ENCODE data around the gene SH3BP4.

The SH3BP4 gene

DNA sequence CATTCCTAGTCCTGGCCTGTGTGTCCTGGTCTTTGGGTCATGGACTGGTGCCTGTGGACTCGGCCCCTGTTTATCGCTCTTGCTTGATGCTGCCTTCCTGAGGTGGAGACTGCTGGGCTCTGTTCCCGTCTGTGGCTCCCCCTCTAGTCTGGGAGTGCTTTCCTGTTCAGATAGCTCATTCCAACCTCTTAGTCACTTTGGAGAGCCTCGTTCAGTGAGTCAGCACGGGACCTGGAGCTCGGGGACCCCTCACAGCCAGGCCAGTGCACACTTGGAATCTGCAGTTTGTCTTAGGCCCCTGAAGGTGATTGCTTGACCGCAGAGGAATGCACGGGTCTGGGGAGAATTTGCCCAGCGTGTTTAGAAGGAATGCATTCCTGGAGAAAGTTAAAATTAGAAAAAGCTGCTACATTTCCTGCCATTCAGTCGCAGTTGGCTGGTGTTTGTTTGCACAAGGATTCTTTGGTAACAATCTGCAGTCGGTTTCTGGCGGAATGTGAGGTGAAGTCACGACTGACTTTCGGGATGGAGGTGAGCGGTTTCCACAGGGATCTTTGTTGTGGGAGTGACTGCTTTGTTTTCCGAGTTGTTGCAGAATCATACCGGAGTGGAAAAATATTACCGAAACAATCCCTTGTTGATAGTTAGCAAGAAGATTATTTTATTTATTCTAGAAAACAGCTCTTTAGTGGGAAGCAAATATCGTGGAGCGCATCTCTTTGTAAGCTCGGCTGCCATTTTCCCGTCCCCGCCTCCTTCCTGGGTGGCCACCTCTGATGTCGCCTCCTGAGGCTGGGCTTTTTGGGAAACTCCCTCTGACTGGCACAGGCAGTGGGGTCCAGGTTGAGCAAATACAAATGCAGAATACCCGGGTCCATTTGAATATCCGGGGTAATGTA is 29.6 kb downstream of the SH3BP4 start:
- peak overlapping the region; percentile 74 for H3K27ac ChIP-seq (ENCODE audit: low read depth, low read length)
- no peak overlapping the region for H3K9ac ChIP-seq (ENCODE audit: low read length in 5 of 5)
- peaks cover 0 to 3% (median 0%) of the 10 kb centered on the region in 5 donors for H3K36me3 ChIP-seq (ENCODE audit: control insufficient read depth in 5 of 5, insufficient read depth in 5 of 5, low read length in 5 of 5)
- H3K27me3 ChIP-seq (ENCODE audit: control insufficient read depth in 5 of 5, insufficient read depth in 4 of 5, low read length in 5 of 5): no peaks in the 10 kb centered on the region
- H3K4me1 ChIP-seq (ENCODE audit: control insufficient read depth in 5 of 5, insufficient read depth in 5 of 5, low read length in 5 of 5): peaks cover 6 to 76% (median 37%) of the 10 kb centered on the region in 5 donors
- H3K9me3 ChIP-seq (ENCODE audit: control insufficient read depth in 5 of 5, low read length in 5 of 5): peaks cover 0 to 3% (median 0%) of the 10 kb centered on the region in 5 donors
- H3K4me3 ChIP-seq (ENCODE audit: low read depth in 1 of 5, low read length in 5 of 5): peak overlapping the region in 3 of 5 donors; percentile 34 to 41 (median 37)

DNA sequence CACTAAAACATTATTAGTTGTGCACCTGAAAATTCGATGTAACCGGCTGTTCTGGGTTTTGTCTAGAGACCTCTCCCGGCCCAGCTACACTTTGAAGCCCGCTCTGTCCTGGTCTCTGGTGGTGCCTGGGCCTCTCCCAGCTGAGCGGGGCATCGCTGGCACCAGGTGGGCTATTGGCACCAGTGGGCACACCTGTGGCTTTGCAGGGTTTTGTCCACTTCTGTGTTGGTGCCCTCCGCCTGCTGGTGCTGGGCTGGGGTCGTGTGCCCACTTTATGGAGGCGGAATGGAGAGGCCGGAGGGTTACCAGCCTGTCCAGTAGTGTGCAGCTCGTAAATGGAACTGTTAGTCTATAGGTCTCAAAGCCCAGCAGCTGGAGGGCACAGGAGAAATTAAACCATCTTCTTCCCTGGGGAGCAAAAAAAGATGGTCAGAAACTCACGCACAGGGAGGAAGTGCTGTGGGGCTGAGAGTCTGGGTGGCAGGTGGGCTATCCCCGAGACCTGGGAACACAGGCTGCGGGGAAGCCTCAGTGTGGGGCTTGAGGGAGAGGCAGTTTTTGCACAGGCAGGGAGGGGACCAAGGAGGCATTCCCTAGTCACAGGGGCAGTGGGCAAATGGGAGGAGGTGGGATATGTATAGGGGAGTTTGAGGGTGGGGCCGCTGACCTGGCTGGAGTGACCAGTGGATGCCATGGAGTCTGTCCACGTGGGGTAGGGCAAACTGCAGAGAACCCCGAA is 30.4 kb downstream of the SH3BP4 start:
- peaks cover 0 to 3% (median 0%) of the 10 kb centered on the region in 5 donors for H3K9me3 ChIP-seq (ENCODE audit: control insufficient read depth in 5 of 5, low read length in 5 of 5)
- H3K27ac ChIP-seq (ENCODE audit: low read depth, low read length): peak overlapping the region; percentile 74
- H3K36me3 ChIP-seq (ENCODE audit: control insufficient read depth in 5 of 5, insufficient read depth in 5 of 5, low read length in 5 of 5): peaks cover 0 to 3% (median 0%) of the 10 kb centered on the region in 5 donors
- H3K4me1 ChIP-seq (ENCODE audit: control insufficient read depth in 5 of 5, insufficient read depth in 5 of 5, low read length in 5 of 5): peaks cover 6 to 74% (median 37%) of the 10 kb centered on the region in 5 donors
- H3K27me3 ChIP-seq (ENCODE audit: control insufficient read depth in 5 of 5, insufficient read depth in 4 of 5, low read length in 5 of 5): no peaks in the 10 kb centered on the region
- no peak overlapping the region for H3K9ac ChIP-seq (ENCODE audit: low read length in 5 of 5)
- peak overlapping the region in 1 of 5 donors; percentile 37 for H3K4me3 ChIP-seq (ENCODE audit: low read depth in 1 of 5, low read length in 5 of 5)

GRCh38 chr2:234983011-234983726 is 31.4 kb downstream of the SH3BP4 start:
- H3K27me3 ChIP-seq (ENCODE audit: control insufficient read depth in 5 of 5, insufficient read depth in 4 of 5, low read length in 5 of 5): no peaks in the 10 kb centered on the region
- no peak overlapping the region for H3K4me3 ChIP-seq (ENCODE audit: low read depth in 1 of 5, low read length in 5 of 5)
- peaks cover 0 to 3% (median 0%) of the 10 kb centered on the region in 5 donors for H3K36me3 ChIP-seq (ENCODE audit: control insufficient read depth in 5 of 5, insufficient read depth in 5 of 5, low read length in 5 of 5)
- H3K9me3 ChIP-seq (ENCODE audit: control insufficient read depth in 5 of 5, low read length in 5 of 5): peaks cover 0 to 3% (median 0%) of the 10 kb centered on the region in 5 donors
- no peak overlapping the region for H3K9ac ChIP-seq (ENCODE audit: low read length in 5 of 5)
- H3K4me1 ChIP-seq (ENCODE audit: control insufficient read depth in 5 of 5, insufficient read depth in 5 of 5, low read length in 5 of 5): peaks cover 6 to 67% (median 37%) of the 10 kb centered on the region in 5 donors
- H3K27ac ChIP-seq (ENCODE audit: low read depth, low read length): peak overlapping the region; percentile 74

- peaks cover 2 to 56% (median 25%) of the 10 kb centered on the region in 5 donors for H3K4me1 ChIP-seq (ENCODE audit: control insufficient read depth in 5 of 5, insufficient read depth in 5 of 5, low read length in 5 of 5)
- no peak overlapping the region for H3K4me3 ChIP-seq (ENCODE audit: low read depth in 1 of 5, low read length in 5 of 5)
- H3K9ac ChIP-seq (ENCODE audit: low read length in 5 of 5): no peak overlapping the region
- H3K36me3 ChIP-seq (ENCODE audit: control insufficient read depth in 5 of 5, insufficient read depth in 5 of 5, low read length in 5 of 5): peaks cover 0 to 3% (median 0%) of the 10 kb centered on the region in 5 donors
- H3K9me3 ChIP-seq (ENCODE audit: control insufficient read depth in 5 of 5, low read length in 5 of 5): no peaks in the 10 kb centered on the region
- H3K27me3 ChIP-seq (ENCODE audit: control insufficient read depth in 5 of 5, insufficient read depth in 4 of 5, low read length in 5 of 5): no peaks in the 10 kb centered on the region
- no peak overlapping the region for H3K27ac ChIP-seq (ENCODE audit: low read depth, low read length)
Observed at GRCh38 chr2:234985608-234986245, 33.9 kb downstream of the SH3BP4 start.

GRCh38 chr2:234986390-234986789 is 34.6 kb downstream of the SH3BP4 start:
- no peaks in the 10 kb centered on the region for H3K27me3 ChIP-seq (ENCODE audit: control insufficient read depth in 5 of 5, insufficient read depth in 4 of 5, low read length in 5 of 5)
- no peak overlapping the region for H3K9ac ChIP-seq (ENCODE audit: low read length in 5 of 5)
- H3K9me3 ChIP-seq (ENCODE audit: control insufficient read depth in 5 of 5, low read length in 5 of 5): no peaks in the 10 kb centered on the region
- H3K4me1 ChIP-seq (ENCODE audit: control insufficient read depth in 5 of 5, insufficient read depth in 5 of 5, low read length in 5 of 5): peaks cover 0 to 49% (median 20%) of the 10 kb centered on the region in 5 donors
- H3K27ac ChIP-seq (ENCODE audit: low read depth, low read length): no peak overlapping the region
- peaks cover 0 to 3% (median 0%) of the 10 kb centered on the region in 5 donors for H3K36me3 ChIP-seq (ENCODE audit: control insufficient read depth in 5 of 5, insufficient read depth in 5 of 5, low read length in 5 of 5)
- H3K4me3 ChIP-seq (ENCODE audit: low read depth in 1 of 5, low read length in 5 of 5): no peak overlapping the region

GRCh38 chr2:234986876-234987720 is 35.3 kb downstream of the SH3BP4 start:
- Histone ChIP-seq H3K27ac (ENCODE audit: low read depth, low read length) (no peak overlapping the region), H3K36me3 (ENCODE audit: control insufficient read depth in 5 of 5, insufficient read depth in 5 of 5, low read length in 5 of 5) (peaks cover 0 to 3% (median 0%) of the 10 kb centered on the region in 5 donors), H3K4me3 (ENCODE audit: low read depth in 1 of 5, low read length in 5 of 5) (no peak overlapping the region), H3K9me3 (ENCODE audit: control insufficient read depth in 5 of 5, low read length in 5 of 5) (no peaks in the 10 kb centered on the region), H3K9ac (ENCODE audit: low read length in 5 of 5) (no peak overlapping the region), H3K27me3 (ENCODE audit: control insufficient read depth in 5 of 5, insufficient read depth in 4 of 5, low read length in 5 of 5) (no peaks in the 10 kb centered on the region), H3K4me1 (ENCODE audit: control insufficient read depth in 5 of 5, insufficient read depth in 5 of 5, low read length in 5 of 5) (peaks cover 0 to 48% (median 18%) of the 10 kb centered on the region in 5 donors)

DNA sequence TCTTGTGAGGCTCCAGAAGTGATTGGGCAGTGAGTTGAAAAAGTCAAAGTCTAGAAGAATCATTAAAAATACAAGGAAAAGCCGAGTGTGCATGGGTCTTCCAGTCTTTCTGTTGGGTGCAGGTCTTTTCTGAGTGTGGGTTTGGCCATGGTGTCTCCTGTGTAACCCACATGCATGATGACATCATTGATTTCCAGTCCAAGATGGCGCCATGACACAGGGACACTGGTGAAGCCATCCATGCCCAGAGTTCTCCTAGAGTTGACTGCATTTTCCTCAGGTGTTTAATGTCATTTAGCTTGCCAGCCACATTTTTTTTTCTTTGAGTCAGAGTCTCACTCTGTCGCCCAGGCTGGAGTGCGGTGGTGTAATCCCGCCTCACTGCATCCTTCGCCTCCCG is 35.9 kb downstream of the SH3BP4 start:
- H3K4me1 ChIP-seq (ENCODE audit: control insufficient read depth in 5 of 5, insufficient read depth in 5 of 5, low read length in 5 of 5): peaks cover 1 to 48% (median 22%) of the 10 kb centered on the region in 5 donors
- no peak overlapping the region for H3K27ac ChIP-seq (ENCODE audit: low read depth, low read length)

GRCh38 chr2:234988491-234988890 is 36.7 kb downstream of the SH3BP4 start:
- H3K9ac ChIP-seq (ENCODE audit: low read length in 5 of 5): no peak overlapping the region
- peaks cover 1 to 46% (median 27%) of the 10 kb centered on the region in 5 donors for H3K4me1 ChIP-seq (ENCODE audit: control insufficient read depth in 5 of 5, insufficient read depth in 5 of 5, low read length in 5 of 5)
- H3K4me3 ChIP-seq (ENCODE audit: low read depth in 1 of 5, low read length in 5 of 5): no peak overlapping the region
- H3K27me3 ChIP-seq (ENCODE audit: control insufficient read depth in 5 of 5, insufficient read depth in 4 of 5, low read length in 5 of 5): no peaks in the 10 kb centered on the region
- H3K9me3 ChIP-seq (ENCODE audit: control insufficient read depth in 5 of 5, low read length in 5 of 5): no peaks in the 10 kb centered on the region
- H3K27ac ChIP-seq (ENCODE audit: low read depth, low read length): no peak overlapping the region
- peaks cover 0 to 3% (median 0%) of the 10 kb centered on the region in 5 donors for H3K36me3 ChIP-seq (ENCODE audit: control insufficient read depth in 5 of 5, insufficient read depth in 5 of 5, low read length in 5 of 5)

More for the DNA sequence above, 35.9 kb downstream of the SH3BP4 start:
- Histone ChIP-seq H3K27me3 (ENCODE audit: control insufficient read depth in 5 of 5, insufficient read depth in 4 of 5, low read length in 5 of 5) (no peaks in the 10 kb centered on the region), H3K36me3 (ENCODE audit: control insufficient read depth in 5 of 5, insufficient read depth in 5 of 5, low read length in 5 of 5) (peaks cover 0 to 3% (median 0%) of the 10 kb centered on the region in 5 donors), H3K9me3 (ENCODE audit: control insufficient read depth in 5 of 5, low read length in 5 of 5) (no peaks in the 10 kb centered on the region), H3K4me3 (ENCODE audit: low read depth in 1 of 5, low read length in 5 of 5) (no peak overlapping the region), H3K9ac (ENCODE audit: low read length in 5 of 5) (no peak overlapping the region)
